ENCODE results near the gene NR5A2. TPM values are rescaled to one million over a fixed set of nuclear protein-coding genes. Genes with fewer than 3 reads are reported as not detected.

The NR5A2 gene
- total and polyA plus RNA-seq, 10 of the 15 experiments (the other 5 are each of a cell fraction or from before 2014, with no cell fraction given): 0.02 to 0.60 (median 0.15) TPM; not detected in 1

GRCh38 chr1:200041337-200042118, 14.0 kb downstream of the NR5A2 start (continued):
- TF ChIP-seq ZBTB11 (CRISPR knock-in tag; IDR thresholded peaks at IDR 0.05) (no peak), ZNF274 (IDR thresholded peaks at IDR 0.05; ENCODE audit: insufficient read depth, insufficient read length) (no peak), SUPT20H (IDR thresholded peaks at IDR 0.05; ENCODE audit: borderline replicate concordance, control insufficient read depth, low read depth, low read length) (no peak), MYC (IDR thresholded peaks at IDR 0.05; ENCODE audit: insufficient read depth, insufficient read length, insufficient replicate concordance, low read length, severe bottlenecking) (no peak), BMI1 (IDR thresholded peaks at IDR 0.05; ENCODE audit: borderline replicate concordance) (no peak)

- ChIA-PET RAD21 (ENCODE audit: unreplicated experiment) (no interaction called here), CTCF (no interaction called here), POLR2A (no interaction called here), SMC1A (ENCODE audit: uncharacterized antibody, unreplicated experiment) (no interaction called here)
- H2AFZ ChIP-seq (ENCODE audit: control insufficient read depth, low read depth, low read length): no peak overlapping the region
- no peak overlapping the region for H3K27ac ChIP-seq (ENCODE audit: control insufficient read depth, insufficient read depth)
- ATAC-seq: no peak
- in situ Hi-C loops (cut with MboI) (no loop called here), intact Hi-C loops (cut with micrococcal nuclease; ENCODE audit: unreplicated experiment) (no loop called here)
- H3K79me2 ChIP-seq (ENCODE audit: control insufficient read depth, insufficient read depth, low read length): no peaks in the 10 kb centered on the region
- no TSS peak for BruUV-seq (replicated peaks)
- H3K4me1 ChIP-seq (ENCODE audit: control insufficient read depth, insufficient read depth, low read length): no peaks in the 10 kb centered on the region
- DNase-seq (ENCODE audit: low read depth, low spot score): no peak
- no peak overlapping the region for H3K4me3 ChIP-seq
- H3K4me2 ChIP-seq (ENCODE audit: control insufficient read depth, insufficient read depth): no peak overlapping the region
- FAIRE-seq: no peak
- WGBS (ENCODE audit: insufficient coverage, insufficient replicate concordance, low lambda C conversion rate, missing lambda C conversion rate): 23% methylated on average over 22 of the region's 22 CpGs
- H3K27me3 ChIP-seq (replicated peaks in 1 of 2; ENCODE audit: control insufficient read depth in 2 of 2, insufficient read depth in 2 of 2, low read length in 1 of 2): peaks cover 19 to 38% of the 10 kb centered on the region in 2 experiments
- H3K9me3 ChIP-seq (replicated peaks; ENCODE audit: control insufficient read depth, insufficient read depth, low read length): no peaks in the 10 kb centered on the region; the same call in 2 of the 3 replicates
- H3K9ac ChIP-seq (ENCODE audit: control insufficient read depth, insufficient read depth, low read length): no peak overlapping the region
- no peaks in the 10 kb centered on the region for H3K36me3 ChIP-seq (ENCODE audit: control insufficient read depth in 2 of 2, insufficient read depth in 2 of 2, low read length in 1 of 2)
- H4K20me1 ChIP-seq (ENCODE audit: control insufficient read depth, insufficient read depth): no peaks in the 10 kb centered on the region
- no peak for TF ChIP-seq HCFC1 (IDR thresholded peaks at IDR 0.05; ENCODE audit: low read length)
- TF ChIP-seq HDGF (IDR thresholded peaks at IDR 0.05): no peak
- TF ChIP-seq WRNIP1 (IDR thresholded peaks at IDR 0.05; ENCODE audit: borderline replicate concordance, low read depth, low read length): no peak
- no peak for TF ChIP-seq ZBTB4 (CRISPR knock-in tag; IDR thresholded peaks at IDR 0.05)
- TF ChIP-seq IKZF1 (conservative IDR thresholded peaks at IDR 0.05): no peak
- no peak for TF ChIP-seq E2F8 (IDR thresholded peaks at IDR 0.05; ENCODE audit: low read depth, partially characterized antibody)
Measured at GRCh38 chr1:200042119-200042551, 14.6 kb downstream of the NR5A2 start.

Measured in GM12878 (cell line).